ENCODE measurements around the gene CXorf66.

- TF ChIP-seq, protein P1, sequence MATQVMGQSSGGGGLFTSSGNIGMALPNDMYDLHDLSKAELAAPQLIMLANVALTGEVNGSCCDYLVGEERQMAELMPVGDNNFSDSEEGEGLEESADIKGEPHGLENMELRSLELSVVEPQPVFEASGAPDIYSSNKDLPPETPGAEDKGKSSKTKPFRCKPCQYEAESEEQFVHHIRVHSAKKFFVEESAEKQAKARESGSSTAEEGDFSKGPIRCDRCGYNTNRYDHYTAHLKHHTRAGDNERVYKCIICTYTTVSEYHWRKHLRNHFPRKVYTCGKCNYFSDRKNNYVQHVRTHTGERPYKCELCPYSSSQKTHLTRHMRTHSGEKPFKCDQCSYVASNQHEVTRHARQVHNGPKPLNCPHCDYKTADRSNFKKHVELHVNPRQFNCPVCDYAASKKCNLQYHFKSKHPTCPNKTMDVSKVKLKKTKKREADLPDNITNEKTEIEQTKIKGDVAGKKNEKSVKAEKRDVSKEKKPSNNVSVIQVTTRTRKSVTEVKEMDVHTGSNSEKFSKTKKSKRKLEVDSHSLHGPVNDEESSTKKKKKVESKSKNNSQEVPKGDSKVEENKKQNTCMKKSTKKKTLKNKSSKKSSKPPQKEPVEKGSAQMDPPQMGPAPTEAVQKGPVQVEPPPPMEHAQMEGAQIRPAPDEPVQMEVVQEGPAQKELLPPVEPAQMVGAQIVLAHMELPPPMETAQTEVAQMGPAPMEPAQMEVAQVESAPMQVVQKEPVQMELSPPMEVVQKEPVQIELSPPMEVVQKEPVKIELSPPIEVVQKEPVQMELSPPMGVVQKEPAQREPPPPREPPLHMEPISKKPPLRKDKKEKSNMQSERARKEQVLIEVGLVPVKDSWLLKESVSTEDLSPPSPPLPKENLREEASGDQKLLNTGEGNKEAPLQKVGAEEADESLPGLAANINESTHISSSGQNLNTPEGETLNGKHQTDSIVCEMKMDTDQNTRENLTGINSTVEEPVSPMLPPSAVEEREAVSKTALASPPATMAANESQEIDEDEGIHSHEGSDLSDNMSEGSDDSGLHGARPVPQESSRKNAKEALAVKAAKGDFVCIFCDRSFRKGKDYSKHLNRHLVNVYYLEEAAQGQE (IDR thresholded peaks at IDR 0.05; ENCODE audit: insufficient read depth in 1 of 2, low read depth in 2 of 2, low read length in 1 of 2) = no peak
- TF ChIP-seq SIN3A (IDR thresholded peaks at IDR 0.05; ENCODE audit: borderline replicate concordance, insufficient read depth, low read depth, low read length) = no peak; the same call in 1 of the 2 replicates
- TF ChIP-seq POLR2AphosphoS5 (IDR thresholded peaks at IDR 0.05; ENCODE audit: low read depth, low read length) = 0 out of 2 replicates have a peak, but pooled peaks have one; percentile 11
Measured at GRCh38 chrX:139930916-139931645, 34.2 kb downstream of the CXorf66 start.

Data from Panc1 (cell line).